ENCODE measurements around the gene XRCC2. TPM values are rescaled to one million over a fixed set of nuclear protein-coding genes. Genes with fewer than 3 reads are reported as not detected.
A peak's percentile ranks its signal among the peaks of the same experiment; 100 is the strongest.

XRCC2 gene
- total RNA-seq, 1 donor from 2014 or later: 28.5 TPM

DNA sequence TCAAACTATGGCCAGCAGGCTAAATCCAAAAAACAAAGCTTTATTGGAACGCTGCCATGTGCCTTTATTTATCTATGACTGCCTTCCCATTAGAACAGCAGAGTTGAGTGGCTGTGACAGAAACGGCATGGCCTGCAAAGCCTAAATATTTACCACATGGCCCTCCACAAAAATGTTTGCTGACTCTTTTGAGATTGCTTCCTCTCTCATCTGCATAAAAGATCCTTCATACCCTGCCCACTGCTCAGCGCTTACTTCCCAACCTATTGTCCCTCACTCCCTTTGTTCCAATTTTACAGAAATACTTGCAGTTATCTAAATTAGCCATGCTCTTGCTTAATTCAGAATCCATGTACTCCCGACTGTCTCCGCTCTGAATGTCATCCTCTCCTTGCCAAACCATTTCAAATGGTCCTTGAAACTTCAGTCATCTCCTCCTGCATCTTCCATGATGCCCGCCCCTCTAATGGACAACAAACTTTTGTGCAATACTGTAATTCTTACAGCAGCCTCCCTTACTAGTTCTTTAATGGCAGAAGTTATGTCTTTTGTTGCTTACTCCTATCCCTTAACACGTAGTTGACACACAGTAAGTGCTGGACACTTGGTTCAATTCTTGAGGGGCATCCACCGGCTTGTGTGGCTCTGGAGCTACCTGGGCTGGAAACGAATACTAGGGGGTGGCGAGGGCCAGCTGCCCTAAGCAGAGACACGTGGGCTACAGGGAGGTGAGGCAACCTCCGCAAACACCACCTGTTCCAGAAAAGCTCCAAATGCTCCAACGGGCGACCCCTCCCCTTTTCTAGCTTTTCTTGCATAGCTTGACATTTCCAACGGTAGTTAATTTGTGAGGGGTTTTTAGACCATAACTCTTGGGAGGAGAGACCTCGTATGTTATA lies 832 bp downstream of the XRCC2 start:
- Mint-ChIP-seq H3K9me3 (no peaks in the 10 kb centered on the region), H3K27ac (peak overlapping the region; percentile 97), H3K27me3 (no peaks in the 10 kb centered on the region), H3K4me1 (peaks cover 15% of the 10 kb centered on the region), H3K4me3 (peak overlapping the region; percentile 94), H3K36me3 (ENCODE audit: low read depth) (peaks cover 16% of the 10 kb centered on the region)
- intact Hi-C loops (cut with micrococcal nuclease): loop anchor here (5.0 kb wide), 4 partner anchors 338 to 1153 kb away; partner anchors contain the start of gene GALNT11
- peak; percentile 75 for DNase-seq

GRCh38 chr7:152673897-152674296 lies 2.0 kb downstream of the XRCC2 start:
- Mint-ChIP-seq H3K27me3 (no peaks in the 10 kb centered on the region), H3K4me3 (no peak overlapping the region), H3K4me1 (peaks cover 16% of the 10 kb centered on the region), H3K9me3 (no peaks in the 10 kb centered on the region), H3K27ac (no peak overlapping the region), H3K36me3 (ENCODE audit: low read depth) (peaks cover 20% of the 10 kb centered on the region)
- DNase-seq: no peak
- intact Hi-C loops (cut with micrococcal nuclease): loop anchor here (5.0 kb wide), 1 partner anchor 432 kb away; no protein-coding TSS in a partner anchor

GRCh38 chr7:152672626-152673025 lies 3.3 kb downstream of the XRCC2 start:
- intact Hi-C loops (cut with micrococcal nuclease): loop anchor here (5.0 kb wide), 1 partner anchor 430 kb away; no protein-coding TSS in a partner anchor
- H3K36me3 Mint-ChIP-seq (ENCODE audit: low read depth): peaks cover 22% of the 10 kb centered on the region
- H3K4me3 Mint-ChIP-seq: no peak overlapping the region
- H3K27ac Mint-ChIP-seq: no peak overlapping the region
- H3K4me1 Mint-ChIP-seq: peaks cover 16% of the 10 kb centered on the region
- no peaks in the 10 kb centered on the region for H3K27me3 Mint-ChIP-seq
- no peak for DNase-seq
- no peaks in the 10 kb centered on the region for H3K9me3 Mint-ChIP-seq

DNA sequence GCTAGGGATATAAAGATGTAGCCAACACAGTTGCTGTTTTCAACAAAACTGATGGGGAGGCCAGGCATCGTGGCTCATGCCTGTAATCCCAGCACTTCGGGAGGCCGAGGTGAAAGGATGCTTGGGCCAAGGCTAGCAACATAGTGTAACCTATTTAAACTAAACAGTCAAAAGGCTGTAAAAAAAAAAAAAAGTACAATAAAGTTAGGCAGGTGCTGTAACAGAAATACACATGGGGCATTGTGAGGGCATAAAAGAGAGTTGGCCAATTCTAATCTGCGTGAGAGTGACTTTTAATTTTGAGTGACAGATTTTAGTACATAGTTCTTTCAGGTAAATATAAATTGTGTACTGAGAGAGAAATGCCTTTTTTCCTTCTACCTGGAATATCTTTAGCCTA lies 6.2 kb downstream of the XRCC2 start:
- H3K27ac Mint-ChIP-seq: no peak overlapping the region
- no peak for DNase-seq
- H3K4me1 Mint-ChIP-seq: peaks cover 11% of the 10 kb centered on the region
- H3K27me3 Mint-ChIP-seq: no peaks in the 10 kb centered on the region
- H3K4me3 Mint-ChIP-seq: no peak overlapping the region
- H3K9me3 Mint-ChIP-seq: no peaks in the 10 kb centered on the region
- intact Hi-C loops (cut with micrococcal nuclease): loop anchor here (5.0 kb wide), 1 partner anchor 427 kb away; no protein-coding TSS in a partner anchor
- H3K36me3 Mint-ChIP-seq (ENCODE audit: low read depth): peaks cover 23% of the 10 kb centered on the region

DNA sequence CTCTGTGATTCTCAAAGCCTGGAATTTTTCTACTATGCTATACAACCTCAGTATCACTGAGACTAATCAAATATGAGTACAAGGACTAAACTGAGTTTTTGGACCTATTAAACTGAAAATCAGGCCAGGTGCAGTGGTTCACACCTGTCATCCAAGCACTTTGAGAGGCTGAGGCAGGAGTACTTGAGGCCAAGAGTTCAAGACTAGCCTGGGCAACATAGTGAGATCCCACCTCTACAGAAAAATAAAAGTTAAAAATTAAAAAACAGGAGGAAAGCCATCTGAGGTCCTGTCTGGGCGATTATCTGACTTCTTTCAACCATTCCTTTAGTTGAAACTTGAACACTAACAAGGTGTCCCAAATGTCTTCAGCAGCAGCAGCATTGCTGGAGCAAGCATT lies 7.0 kb downstream of the XRCC2 start:
- intact Hi-C loops (cut with micrococcal nuclease): no loop called here
- DNase-seq: no peak
- Mint-ChIP-seq H3K27ac (no peak overlapping the region), H3K9me3 (no peaks in the 10 kb centered on the region), H3K4me3 (no peak overlapping the region), H3K27me3 (no peaks in the 10 kb centered on the region), H3K4me1 (peaks cover 9% of the 10 kb centered on the region), H3K36me3 (ENCODE audit: low read depth) (peaks cover 23% of the 10 kb centered on the region)

- Mint-ChIP-seq H3K36me3 (ENCODE audit: low read depth) (peaks cover 21% of the 10 kb centered on the region), H3K27me3 (no peaks in the 10 kb centered on the region), H3K4me1 (peaks cover 9% of the 10 kb centered on the region), H3K27ac (no peak overlapping the region), H3K9me3 (no peaks in the 10 kb centered on the region), H3K4me3 (no peak overlapping the region)
- intact Hi-C loops (cut with micrococcal nuclease): no loop called here
- DNase-seq: no peak
These were observed 8.0 kb downstream of the XRCC2 start for GRCh38 chr7:152667958-152668357.

- H3K36me3 Mint-ChIP-seq (ENCODE audit: low read depth): peaks cover 21% of the 10 kb centered on the region
- no peaks in the 10 kb centered on the region for H3K27me3 Mint-ChIP-seq
- no peaks in the 10 kb centered on the region for H3K9me3 Mint-ChIP-seq
- peaks cover 8% of the 10 kb centered on the region for H3K4me1 Mint-ChIP-seq
- DNase-seq: no peak
- no peak overlapping the region for H3K4me3 Mint-ChIP-seq
- H3K27ac Mint-ChIP-seq: no peak overlapping the region
- intact Hi-C loops (cut with micrococcal nuclease): no loop called here
These were observed 9.9 kb downstream of the XRCC2 start for GRCh38 chr7:152666078-152666477.

DNA sequence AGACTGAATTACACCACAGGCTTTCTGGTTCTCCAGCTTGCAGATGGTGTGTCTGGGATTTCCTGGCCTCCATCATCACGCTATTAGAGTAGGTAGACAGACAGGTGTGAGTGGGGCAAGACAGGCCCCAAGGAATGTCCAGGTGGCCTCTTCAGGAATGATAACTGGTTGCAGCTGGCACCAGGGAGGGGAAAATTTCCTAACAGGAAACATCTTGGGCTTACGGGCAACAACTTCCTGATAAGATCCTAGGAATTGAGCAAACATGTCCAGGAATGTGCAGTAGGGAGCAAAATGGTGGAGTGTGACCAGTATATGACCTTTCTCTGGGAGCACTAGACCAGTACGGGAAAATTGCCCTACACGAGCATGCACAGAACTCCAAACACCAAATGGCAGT lies 11.3 kb downstream of the XRCC2 start:
- intact Hi-C loops (cut with micrococcal nuclease): no loop called here
- Mint-ChIP-seq H3K9me3 (no peaks in the 10 kb centered on the region), H3K4me3 (no peak overlapping the region), H3K4me1 (peaks cover 6% of the 10 kb centered on the region), H3K36me3 (ENCODE audit: low read depth) (peaks cover 18% of the 10 kb centered on the region), H3K27ac (no peak overlapping the region), H3K27me3 (no peaks in the 10 kb centered on the region)
- no peak for DNase-seq

DNA sequence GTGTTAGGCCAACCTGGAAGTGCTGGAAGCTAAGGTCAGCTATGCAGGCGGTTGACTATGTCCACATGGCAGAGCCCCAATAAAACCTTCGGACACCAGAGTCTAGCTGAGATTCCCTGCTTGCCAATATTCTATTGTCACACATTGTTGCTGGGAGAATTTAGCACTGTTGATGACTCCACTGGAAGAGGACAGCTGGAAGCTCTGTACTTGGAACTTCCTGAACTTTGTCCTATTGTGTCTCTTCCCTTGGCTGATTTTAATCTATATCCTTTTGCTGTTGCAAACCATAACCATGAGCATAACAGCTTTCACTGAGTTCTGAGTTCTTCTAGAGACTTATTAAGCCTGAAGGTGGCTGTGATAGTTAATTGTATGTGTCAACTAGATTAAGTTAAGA lies 12.0 kb downstream of the XRCC2 start:
- no peaks in the 10 kb centered on the region for H3K9me3 Mint-ChIP-seq
- no peak overlapping the region for H3K27ac Mint-ChIP-seq
- intact Hi-C loops (cut with micrococcal nuclease): no loop called here
- H3K36me3 Mint-ChIP-seq (ENCODE audit: low read depth): peaks cover 26% of the 10 kb centered on the region
- peaks cover 6% of the 10 kb centered on the region for H3K4me1 Mint-ChIP-seq
- H3K4me3 Mint-ChIP-seq: no peak overlapping the region
- no peak for DNase-seq
- no peaks in the 10 kb centered on the region for H3K27me3 Mint-ChIP-seq

GRCh38 chr7:152663148-152663740 lies 12.7 kb downstream of the XRCC2 start:
- Mint-ChIP-seq H3K27ac (no peak overlapping the region), H3K4me1 (peaks cover 9% of the 10 kb centered on the region), H3K27me3 (no peaks in the 10 kb centered on the region), H3K36me3 (ENCODE audit: low read depth) (peaks cover 32% of the 10 kb centered on the region), H3K9me3 (no peaks in the 10 kb centered on the region), H3K4me3 (no peak overlapping the region)
- intact Hi-C loops (cut with micrococcal nuclease): no loop called here
- DNase-seq: no peak

- H3K27ac Mint-ChIP-seq: peak overlapping the region; percentile 35
- H3K4me3 Mint-ChIP-seq: no peak overlapping the region
- H3K27me3 Mint-ChIP-seq: no peaks in the 10 kb centered on the region
- H3K9me3 Mint-ChIP-seq: no peaks in the 10 kb centered on the region
- no peak for DNase-seq
- H3K4me1 Mint-ChIP-seq: peaks cover 9% of the 10 kb centered on the region
- peaks cover 30% of the 10 kb centered on the region for H3K36me3 Mint-ChIP-seq (ENCODE audit: low read depth)
- intact Hi-C loops (cut with micrococcal nuclease): no loop called here
These were observed 14.5 kb downstream of the XRCC2 start for GRCh38 chr7:152661479-152661878.

- DNase-seq: no peak
- Mint-ChIP-seq H3K9me3 (no peaks in the 10 kb centered on the region), H3K36me3 (ENCODE audit: low read depth) (peaks cover 32% of the 10 kb centered on the region), H3K27ac (no peak overlapping the region), H3K4me3 (no peak overlapping the region), H3K27me3 (no peaks in the 10 kb centered on the region), H3K4me1 (peaks cover 9% of the 10 kb centered on the region)
- intact Hi-C loops (cut with micrococcal nuclease): no loop called here
These were observed 15.9 kb downstream of the XRCC2 start for GRCh38 chr7:152660021-152660420.

DNA sequence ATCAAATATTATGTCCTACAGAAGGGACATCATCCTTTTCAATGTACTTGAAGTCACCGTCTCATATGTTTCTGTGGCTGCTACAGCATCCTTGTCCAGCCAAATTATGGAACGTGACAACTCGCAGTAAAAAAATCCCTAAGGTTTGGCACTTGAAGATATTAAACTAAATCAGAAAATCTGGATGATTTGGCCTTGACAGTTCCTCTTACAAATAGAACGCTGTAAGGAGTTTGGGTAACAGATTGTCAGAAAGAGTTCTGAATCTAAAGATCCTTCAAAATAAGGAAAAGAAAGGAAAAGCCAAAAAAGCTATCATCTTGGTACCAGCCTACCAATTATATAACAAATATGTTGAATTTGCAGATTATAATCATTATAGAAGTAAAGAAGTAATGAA lies 21.0 kb downstream of the XRCC2 start:
- Mint-ChIP-seq H3K36me3 (ENCODE audit: low read depth) (peaks cover 46% of the 10 kb centered on the region), H3K9me3 (no peaks in the 10 kb centered on the region), H3K27ac (no peak overlapping the region), H3K4me1 (peaks cover 5% of the 10 kb centered on the region), H3K4me3 (no peak overlapping the region), H3K27me3 (no peaks in the 10 kb centered on the region)
- DNase-seq: no peak
- intact Hi-C loops (cut with micrococcal nuclease): no loop called here

GRCh38 chr7:152649220-152649619 lies 26.7 kb downstream of the XRCC2 start:
- Mint-ChIP-seq H3K9me3 (peaks cover 4% of the 10 kb centered on the region), H3K27ac (no peak overlapping the region), H3K4me1 (peaks cover 1% of the 10 kb centered on the region), H3K36me3 (ENCODE audit: low read depth) (peaks cover 54% of the 10 kb centered on the region), H3K27me3 (no peaks in the 10 kb centered on the region), H3K4me3 (no peak overlapping the region)
- intact Hi-C loops (cut with micrococcal nuclease): no loop called here
- DNase-seq: no peak

Data from activated CD4-positive, alpha-beta T cell treated with anti-CD3 and anti-CD28 coated beads, Interleukin-2, amount 10 ng/mL, durations not matched to agents 24 days and 14 days (primary cell).